H9 (cell line): ENCODE data around the gene PDE2A. TPM values are rescaled to one million over a fixed set of nuclear protein-coding genes. Genes with fewer than 3 reads are reported as not detected.

Source experiments
- DNase-seq: peaks from one replicate; pipeline ENCODE4 v3.0.0-alpha.2; 2017
- H2AFZ ChIP-seq: one replicate; pipeline ENCODE4 v1.6.1; 2013; ENCODE audit warnings: mild to moderate bottlenecking, low read length, control low read depth, moderate library complexity
- H2AK5ac ChIP-seq: 2 replicates; pipeline ENCODE4 v1.6.1; 2013; ENCODE audit warnings: low read length, control low read depth, mixed read lengths; ENCODE audit not compliant: insufficient read length
- H2BK120ac ChIP-seq: one replicate; pipeline ENCODE4 v1.6.1; 2013; ENCODE audit warnings: low read depth, mild to moderate bottlenecking, low read length, control low read depth, inconsistent platforms; ENCODE audit not compliant: poor library complexity, severe bottlenecking
- H2BK12ac ChIP-seq: 2 replicates; pipeline ENCODE4 v1.6.1; 2013; ENCODE audit warnings: low read length, control low read depth, mixed read lengths, low read depth; ENCODE audit not compliant: insufficient read length
- H2BK15ac ChIP-seq: 2 replicates; pipeline ENCODE4 v1.6.1; 2013; ENCODE audit warnings: low read depth, low read length, control low read depth
- H2BK20ac ChIP-seq: one replicate; pipeline ENCODE4 v1.6.1; 2013; ENCODE audit warnings: low read depth, mild to moderate bottlenecking, low read length, control low read depth, inconsistent platforms; ENCODE audit not compliant: poor library complexity, severe bottlenecking
- H2BK5ac ChIP-seq: 2 replicates; pipeline ENCODE4 v1.6.1; 2013; ENCODE audit warnings: low read length, control low read depth, mixed read lengths; ENCODE audit not compliant: insufficient read length
- H3K14ac ChIP-seq: 2 replicates; pipeline ENCODE4 v1.6.1; 2013; ENCODE audit warnings: low read length, control low read depth; ENCODE audit not compliant: insufficient read depth
- H3K18ac ChIP-seq: 2 replicates; pipeline ENCODE4 v1.6.1; 2013; ENCODE audit warnings: low read depth, mild to moderate bottlenecking, mixed read lengths, low read length, control low read depth; ENCODE audit not compliant: insufficient read length
- H3K23ac ChIP-seq: 2 replicates; pipeline ENCODE4 v1.6.1; 2013; ENCODE audit warnings: low read length, control low read depth, mixed read lengths, low read depth; ENCODE audit not compliant: insufficient read length
- H3K23me2 ChIP-seq: 2 replicates; pipeline ENCODE4 v1.6.1; 2013; ENCODE audit warnings: low read depth, mild to moderate bottlenecking, mixed read lengths, low read length, control low read depth; ENCODE audit not compliant: insufficient read length, poor library complexity, severe bottlenecking
- H3K27ac ChIP-seq: 2 replicates; pipeline ENCODE4 v1.5.1; 2013; ENCODE audit warnings: low read length, control low read depth, mixed read lengths, low read depth; ENCODE audit not compliant: insufficient read length
- H3K27me3 ChIP-seq: 2 replicates; pipeline ENCODE4 v1.6.1; 2013; ENCODE audit warnings: low read length, control low read depth, inconsistent platforms; ENCODE audit not compliant: insufficient read depth
- H3K4ac ChIP-seq: 2 replicates; pipeline ENCODE4 v1.6.1; 2013; ENCODE audit warnings: low read depth, mild to moderate bottlenecking, control low read depth, inconsistent platforms, low read length, moderate library complexity
- H3K4me1 ChIP-seq: 2 replicates; pipeline ENCODE4 v1.6.1; 2013; ENCODE audit warnings: low read length, control low read depth, inconsistent platforms; ENCODE audit not compliant: insufficient read depth
- H3K4me2 ChIP-seq: 2 replicates; pipeline ENCODE4 v1.6.1; 2013; ENCODE audit warnings: low read length, control low read depth, mixed read lengths; ENCODE audit not compliant: insufficient read length, insufficient read depth
- H3K56ac ChIP-seq: 2 replicates; pipeline ENCODE4 v1.6.1; 2013; ENCODE audit warnings: low read depth, mild to moderate bottlenecking, mixed read lengths, low read length, control low read depth; ENCODE audit not compliant: insufficient read length
- H3K79me1 ChIP-seq: 2 replicates; pipeline ENCODE4 v1.6.1; 2013; ENCODE audit warnings: low read depth, mild to moderate bottlenecking, moderate library complexity, low read length, control low read depth, inconsistent platforms; ENCODE audit not compliant: insufficient read depth, poor library complexity, severe bottlenecking
- H3K79me2 ChIP-seq: 2 replicates; pipeline ENCODE4 v1.6.1; 2013; ENCODE audit warnings: low read length, control low read depth, inconsistent platforms; ENCODE audit not compliant: insufficient read depth
- H3K9ac ChIP-seq: 2 replicates; pipeline ENCODE4 v1.6.1; 2013; ENCODE audit warnings: low read length, control low read depth, mixed read lengths; ENCODE audit not compliant: insufficient read length; ENCODE audit errors: extremely low read depth
- H3K9me3 ChIP-seq: one replicate; pipeline ENCODE4 v1.6.1; 2013; ENCODE audit warnings: low read depth, low read length, inconsistent platforms; ENCODE audit not compliant: control insufficient read depth
- H3T11ph ChIP-seq: one replicate; pipeline ENCODE4 v1.6.1; 2013; ENCODE audit warnings: mild to moderate bottlenecking, low read length, control low read depth, inconsistent platforms
- H4K20me1 ChIP-seq: one replicate; pipeline ENCODE4 v1.6.1; 2013; ENCODE audit not compliant: control insufficient read depth, insufficient read length, insufficient read depth
- H4K5ac ChIP-seq: 2 replicates; pipeline ENCODE4 v1.6.1; 2013; ENCODE audit warnings: low read depth, mild to moderate bottlenecking, mixed read lengths, low read length, control low read depth; ENCODE audit not compliant: insufficient read length
- H4K8ac ChIP-seq: replicated peaks from 2 replicates; pipeline ENCODE4 v1.6.1; 2013; ENCODE audit warnings: low read length, control low read depth, mixed read lengths, low read depth; ENCODE audit not compliant: insufficient read length
- H4K91ac ChIP-seq: 2 replicates; pipeline ENCODE4 v1.6.1; 2013; ENCODE audit warnings: low read depth, mild to moderate bottlenecking, moderate library complexity, mixed read lengths, low read length, control low read depth; ENCODE audit not compliant: insufficient read length
- H3K27ac Mint-ChIP-seq, 3 experiments: 2 replicates in 2 of 3; 3 replicates in 1 of 3; pipeline ENCODE4 v1.8.0; 2020 to 2021; ENCODE audit warnings: mixed read lengths in 3 of 3, mild to moderate bottlenecking in 1 of 3, moderate library complexity in 1 of 3
- H3K27me3 Mint-ChIP-seq: 2 replicates; pipeline ENCODE4 v1.8.0; 2021; ENCODE audit warnings: low read depth, mild to moderate bottlenecking, moderate library complexity, mixed read lengths
- H3K36me3 Mint-ChIP-seq, 3 experiments: 2 replicates in 2 of 3; 3 replicates in 1 of 3; pipeline ENCODE4 v1.8.0; 2020 to 2021; ENCODE audit warnings: low read depth in 3 of 3, mixed read lengths in 3 of 3; ENCODE audit not compliant: insufficient read depth in 1 of 3
- H3K4me1 Mint-ChIP-seq, 2 experiments: 2 replicates each; pipeline ENCODE4 v1.8.0; 2020; ENCODE audit warnings: mixed read lengths in 2 of 2
- H3K4me3 Mint-ChIP-seq, 2 experiments: 2 replicates in 1 of 2; 3 replicates in 1 of 2; pipeline ENCODE4 v1.8.0; 2020 to 2021; ENCODE audit warnings: mild to moderate bottlenecking in 2 of 2, mixed read lengths in 2 of 2, moderate library complexity in 1 of 2
- H3K9me3 Mint-ChIP-seq, 2 experiments: 2 replicates in 1 of 2; 3 replicates in 1 of 2; pipeline ENCODE4 v1.8.0; 2020; ENCODE audit warnings: mild to moderate bottlenecking in 2 of 2, mixed read lengths in 2 of 2, moderate library complexity in 1 of 2
- CTCF ChIP-seq: fragments of 200-600 bp; sonication (generic); conservative IDR thresholded peaks from 3 replicates; pipeline ENCODE4 v1.8.0; 2021; ENCODE audit warnings: antibody characterized with exemption, mild to moderate bottlenecking
- WGBS: extraction: QIAGEN DNeasy Blood & Tissue Kit; methylation state at CpG from one replicate; pipeline ENCODE4 v1.1.7; 2013; ENCODE audit warnings: missing lambda C conversion rate, low lambda C conversion rate, mixed read lengths; ENCODE audit not compliant: insufficient read length; ENCODE audit errors: extremely low coverage; 5-methylcytosine and 5-hydroxymethylcytosine counted together
- total RNA-seq: library from RNA; stranded (reverse); gene quantifications from 2 replicates; pipeline ENCODE4 v1.2.1, GENCODE V29; 2021

The PDE2A gene
- total RNA-seq, 1 experiment from 2014 or later = 3.4 TPM

- Histone ChIP-seq H3K27ac (no peak overlapping the region), H3T11ph (no peak overlapping the region), H3K23me2 (peaks cover 11% of the 10 kb centered on the region), H3K27me3 (peaks cover 10% of the 10 kb centered on the region; the same call in 1 of the 2 replicates), H4K20me1 (no peaks in the 10 kb centered on the region), H3K18ac (no peak overlapping the region), H2BK5ac (no peak overlapping the region), H4K5ac (no peak overlapping the region), H3K23ac (no peak overlapping the region), H3K9ac (no peak overlapping the region), H3K14ac (no peak overlapping the region), H2BK20ac (no peak overlapping the region), H2AFZ (no peak overlapping the region), H3K4me1 (no peaks in the 10 kb centered on the region), H3K9me3 (no peaks in the 10 kb centered on the region), H3K79me1 (no peaks in the 10 kb centered on the region), H2BK120ac (no peak overlapping the region), H3K4ac (no peak overlapping the region), H2BK12ac (no peak overlapping the region), H3K4me2 (no peak overlapping the region), H3K79me2 (no peaks in the 10 kb centered on the region), H4K91ac (no peak overlapping the region), H3K56ac (no peak overlapping the region), H2AK5ac (no peak overlapping the region), H2BK15ac (no peak overlapping the region), H4K8ac (no peak overlapping the region)
- TF ChIP-seq CTCF = no peak
- peaks cover 45% of the 10 kb centered on the region for H3K27me3 Mint-ChIP-seq
- H3K36me3 Mint-ChIP-seq = no peaks in the 10 kb centered on the region
- WGBS = no CpG with 5 or more reads among the region's 3 CpGs
- no peak overlapping the region for H3K4me3 Mint-ChIP-seq
- no peak for DNase-seq
- H3K27ac Mint-ChIP-seq = no peak overlapping the region
- no peaks in the 10 kb centered on the region; a peak in 1 of 4 replicates for H3K4me1 Mint-ChIP-seq
- H3K9me3 Mint-ChIP-seq = no peaks in the 10 kb centered on the region
Observed at GRCh38 chr11:72646024-72646423, 28.2 kb downstream of the PDE2A start.
